Spinal cord (tissue), 10 donors: ENCODE measurements around the gene KLHDC8B. TPM values are rescaled to one million over a fixed set of nuclear protein-coding genes. Genes with fewer than 3 reads are reported as not detected.
A peak's percentile ranks its signal among the peaks of the same experiment; 100 is the strongest.

ENCODE experiments used
- DNase-seq, 6 donors: peaks; one replicate each; pipeline versions ENCODE4 v3.0.0 to v3.0.0-alpha.2; 2013 to 2015; ENCODE audit warnings: low spot score in 6 of 6, low read depth in 4 of 6
- H3K27ac ChIP-seq: one replicate; pipeline ENCODE4 v1.5.1; 2013; ENCODE audit warnings: low read depth, low read length, control low read depth
- H3K27me3 ChIP-seq: one replicate; pipeline ENCODE4 v1.6.1; 2013; ENCODE audit warnings: low read length; ENCODE audit not compliant: control insufficient read depth, insufficient read depth
- H3K36me3 ChIP-seq: one replicate; pipeline ENCODE4 v1.6.1; 2013; ENCODE audit warnings: low read length; ENCODE audit not compliant: control insufficient read depth, insufficient read depth
- H3K4me1 ChIP-seq: one replicate; pipeline ENCODE4 v1.6.1; 2013; ENCODE audit warnings: low read length; ENCODE audit not compliant: control insufficient read depth, insufficient read depth
- H3K4me3 ChIP-seq: one replicate; pipeline ENCODE4 v1.5.1; 2013; ENCODE audit warnings: low read depth, low read length, control low read depth
- H3K9me3 ChIP-seq: one replicate; pipeline ENCODE4 v1.6.1; 2013; ENCODE audit warnings: low read length; ENCODE audit not compliant: control insufficient read depth, insufficient read depth
- WGBS: methylation state at CpG from one replicate; pipeline ENCODE4 v1.1.5; 2013; ENCODE audit warnings: missing lambda C conversion rate; ENCODE audit not compliant: insufficient coverage; 5-methylcytosine and 5-hydroxymethylcytosine counted together
- polyA plus RNA-seq, 2 donors: library from polyadenylated mRNA; unstranded; fragments of 120-200 nt; gene quantifications; one replicate each; pipeline ENCODE4 v1.2.1, GENCODE V29; 2013; ENCODE audit not compliant: insufficient read length in 2 of 2
- total RNA-seq, 2 donors: library from RNA; depleted of rRNA in 1 of 2; stranded (reverse); fragments of 120-200 nt in 1 of 2; fragments of >200 nt in 1 of 2; gene quantifications; one replicate each; pipeline versions ENCODE4 v1.2.3 to v1.2.4, GENCODE V29; 2013 to 2014
- donor health status: healthy.

Gene KLHDC8B
- total and polyA plus RNA-seq, 4 donors, result 20.0 to 61.6 (median 36.7) TPM

GRCh38 chr3:49157289-49157688 lies 14.1 kb upstream of the KLHDC8B start:
- Histone ChIP-seq H3K27ac (no peak overlapping the region), H3K4me3 (no peak overlapping the region), H3K4me1 (no peaks in the 10 kb centered on the region), H3K9me3 (no peaks in the 10 kb centered on the region), H3K27me3 (no peaks in the 10 kb centered on the region), H3K36me3 (peaks cover 12% of the 10 kb centered on the region)
- DNase-seq, result no peak
- no CpG with 5 or more reads among the region's 1 CpG for WGBS

- H3K4me3 ChIP-seq, result no peak overlapping the region
- H3K36me3 ChIP-seq, result peaks cover 19% of the 10 kb centered on the region
- 38% methylated on average over 3 of the region's 5 CpGs for WGBS
- H3K27ac ChIP-seq, result no peak overlapping the region
- H3K4me1 ChIP-seq, result no peaks in the 10 kb centered on the region
- no peaks in the 10 kb centered on the region for H3K27me3 ChIP-seq
- peak in 1 of 6 donors; percentile 23 for DNase-seq
- H3K9me3 ChIP-seq, result no peaks in the 10 kb centered on the region
Observed at GRCh38 chr3:49158103-49158709, 13.2 kb upstream of the KLHDC8B start.

GRCh38 chr3:49158792-49159191 lies 12.6 kb upstream of the KLHDC8B start:
- Histone ChIP-seq H3K4me1 (no peaks in the 10 kb centered on the region), H3K36me3 (peaks cover 25% of the 10 kb centered on the region), H3K27ac (no peak overlapping the region), H3K4me3 (no peak overlapping the region), H3K9me3 (no peaks in the 10 kb centered on the region), H3K27me3 (no peaks in the 10 kb centered on the region)
- DNase-seq, result no peak
- 60% methylated on average over 2 of the region's 2 CpGs for WGBS

- H3K4me1 ChIP-seq, result peaks cover 12% of the 10 kb centered on the region
- H3K4me3 ChIP-seq, result no peak overlapping the region
- no peak overlapping the region for H3K27ac ChIP-seq
- H3K27me3 ChIP-seq, result no peaks in the 10 kb centered on the region
- DNase-seq, result peak in 1 of 6 donors; percentile 0
- WGBS, result no CpG with 5 or more reads among the region's 2 CpGs
- peaks cover 28% of the 10 kb centered on the region for H3K36me3 ChIP-seq
- H3K9me3 ChIP-seq, result no peaks in the 10 kb centered on the region
Observed at GRCh38 chr3:49161197-49161596, 10.2 kb upstream of the KLHDC8B start.

GRCh38 chr3:49161808-49162530 lies 9.4 kb upstream of the KLHDC8B start:
- Histone ChIP-seq H3K27me3 (no peaks in the 10 kb centered on the region), H3K9me3 (no peaks in the 10 kb centered on the region), H3K4me3 (no peak overlapping the region), H3K4me1 (peaks cover 19% of the 10 kb centered on the region), H3K27ac (no peak overlapping the region), H3K36me3 (peaks cover 28% of the 10 kb centered on the region)
- 97% methylated on average over 2 of the region's 3 CpGs for WGBS
- DNase-seq, result peak in 1 of 6 donors; percentile 3

GRCh38 chr3:49162751-49163419 lies 8.5 kb upstream of the KLHDC8B start:
- Histone ChIP-seq H3K27ac (no peak overlapping the region), H3K36me3 (peaks cover 28% of the 10 kb centered on the region), H3K27me3 (peaks cover 2% of the 10 kb centered on the region), H3K4me3 (no peak overlapping the region), H3K9me3 (no peaks in the 10 kb centered on the region), H3K4me1 (peaks cover 19% of the 10 kb centered on the region)
- DNase-seq, result no peak
- WGBS, result 97% methylated on average over 21 of the region's 21 CpGs

GRCh38 chr3:49163609-49164008 lies 7.8 kb upstream of the KLHDC8B start:
- DNase-seq, result no peak
- H3K9me3 ChIP-seq, result no peaks in the 10 kb centered on the region

GRCh38 chr3:49164983-49165720 lies 6.2 kb upstream of the KLHDC8B start:
- H3K36me3 ChIP-seq, result peaks cover 28% of the 10 kb centered on the region
- peaks cover 19% of the 10 kb centered on the region for H3K4me1 ChIP-seq
- peak overlapping the region; percentile 71 for H3K4me3 ChIP-seq
- H3K27ac ChIP-seq, result peak overlapping the region; percentile 58
- H3K9me3 ChIP-seq, result no peaks in the 10 kb centered on the region
- peaks cover 2% of the 10 kb centered on the region for H3K27me3 ChIP-seq
- 38% methylated on average over 4 of the region's 6 CpGs for WGBS
- DNase-seq, result no peak

More at GRCh38 chr3:49163609-49164008, 7.8 kb upstream of the KLHDC8B start:
- no peak overlapping the region for H3K27ac ChIP-seq
- peaks cover 19% of the 10 kb centered on the region for H3K4me1 ChIP-seq
- H3K36me3 ChIP-seq, result peaks cover 28% of the 10 kb centered on the region
- peaks cover 2% of the 10 kb centered on the region for H3K27me3 ChIP-seq
- WGBS, result 97% methylated on average over 8 of the region's 8 CpGs
- no peak overlapping the region for H3K4me3 ChIP-seq
